Left lobe of liver (tissue), 2 donors: Measurements from ENCODE around the gene SORCS2. TPM values are rescaled to one million over a fixed set of nuclear protein-coding genes. Genes with fewer than 3 reads are reported as not detected.

Experiments used
- ATAC-seq: fragments of 200-7000 bp; cut with Tn5 transposase; one replicate; pipeline ENCODE4 v1.9.1; 2020; ENCODE audit warnings: mild to moderate bottlenecking, moderate library complexity
- DNase-seq: peaks from one replicate; pipeline ENCODE4 v3.0.0-alpha.2; 2020; ENCODE audit warnings: low spot score
- total RNA-seq: library from RNA; stranded (reverse); gene quantifications from one replicate; pipeline ENCODE4 v1.2.1, GENCODE V29; 2021
- donor health status: DM: no; HTN: no; CAD: no; lungs with moderate emphysema.
- donor health status: DM: no; HTN: yes; CAD: no.

SORCS2 gene
- total RNA-seq, 1 donor from 2014 or later: 0.35 TPM

- DNase-seq (no peak), ATAC-seq (no peak)
Measured at GRCh38 chr4:7282786-7283440, 90.6 kb downstream of the SORCS2 start.

- ATAC-seq (no peak), DNase-seq (no peak)
Measured at GRCh38 chr4:7285244-7286094, 93.1 kb downstream of the SORCS2 start.

- ATAC-seq (no peak), DNase-seq (no peak)
Measured at GRCh38 chr4:7286170-7286569, 93.8 kb downstream of the SORCS2 start.

- ATAC-seq (no peak), DNase-seq (no peak)
Measured at GRCh38 chr4:7286798-7287197, 94.5 kb downstream of the SORCS2 start.

- DNase-seq (no peak), ATAC-seq (no peak)
Measured at GRCh38 chr4:7287274-7287917, 95.1 kb downstream of the SORCS2 start.

GRCh38 chr4:7287918-7288280, 95.6 kb downstream of the SORCS2 start:
- ATAC-seq: no peak
- no peak for DNase-seq

- no peak for ATAC-seq
- no peak for DNase-seq
Measured at GRCh38 chr4:7288751-7289523, 96.6 kb downstream of the SORCS2 start.

- ATAC-seq: peak; percentile 17
Measured at GRCh38 chr4:7289589-7289988, 97.3 kb downstream of the SORCS2 start.

GRCh38 chr4:7291372-7292114, 99.2 kb downstream of the SORCS2 start:
- ATAC-seq (no peak), DNase-seq (no peak)

More at GRCh38 chr4:7289589-7289988, 97.3 kb downstream of the SORCS2 start:
- DNase-seq: no peak

GRCh38 chr4:7293703-7294102, 101.4 kb downstream of the SORCS2 start:
- no peak for DNase-seq
- ATAC-seq: no peak

- no peak for ATAC-seq
- DNase-seq: no peak
Measured at GRCh38 chr4:7294176-7294756, 101.9 kb downstream of the SORCS2 start.

GRCh38 chr4:7295197-7295910, 103.0 kb downstream of the SORCS2 start:
- ATAC-seq (peak; percentile 23), DNase-seq (no peak)

- DNase-seq (peak; percentile 53), ATAC-seq (peak; percentile 81)
Measured at GRCh38 chr4:7295911-7296660, 103.7 kb downstream of the SORCS2 start.

- DNase-seq (no peak), ATAC-seq (no peak)
Measured at GRCh38 chr4:7296661-7297335, 104.5 kb downstream of the SORCS2 start.

- DNase-seq (no peak), ATAC-seq (no peak)
Measured at GRCh38 chr4:7297374-7297773, 105.0 kb downstream of the SORCS2 start.

GRCh38 chr4:7297881-7298280, 105.5 kb downstream of the SORCS2 start:
- ATAC-seq: no peak
- no peak for DNase-seq

GRCh38 chr4:7298619-7299009, 106.3 kb downstream of the SORCS2 start:
- no peak for DNase-seq
- no peak for ATAC-seq
